Measurements from ENCODE around the gene BNC1.

The BNC1 gene, protein sequence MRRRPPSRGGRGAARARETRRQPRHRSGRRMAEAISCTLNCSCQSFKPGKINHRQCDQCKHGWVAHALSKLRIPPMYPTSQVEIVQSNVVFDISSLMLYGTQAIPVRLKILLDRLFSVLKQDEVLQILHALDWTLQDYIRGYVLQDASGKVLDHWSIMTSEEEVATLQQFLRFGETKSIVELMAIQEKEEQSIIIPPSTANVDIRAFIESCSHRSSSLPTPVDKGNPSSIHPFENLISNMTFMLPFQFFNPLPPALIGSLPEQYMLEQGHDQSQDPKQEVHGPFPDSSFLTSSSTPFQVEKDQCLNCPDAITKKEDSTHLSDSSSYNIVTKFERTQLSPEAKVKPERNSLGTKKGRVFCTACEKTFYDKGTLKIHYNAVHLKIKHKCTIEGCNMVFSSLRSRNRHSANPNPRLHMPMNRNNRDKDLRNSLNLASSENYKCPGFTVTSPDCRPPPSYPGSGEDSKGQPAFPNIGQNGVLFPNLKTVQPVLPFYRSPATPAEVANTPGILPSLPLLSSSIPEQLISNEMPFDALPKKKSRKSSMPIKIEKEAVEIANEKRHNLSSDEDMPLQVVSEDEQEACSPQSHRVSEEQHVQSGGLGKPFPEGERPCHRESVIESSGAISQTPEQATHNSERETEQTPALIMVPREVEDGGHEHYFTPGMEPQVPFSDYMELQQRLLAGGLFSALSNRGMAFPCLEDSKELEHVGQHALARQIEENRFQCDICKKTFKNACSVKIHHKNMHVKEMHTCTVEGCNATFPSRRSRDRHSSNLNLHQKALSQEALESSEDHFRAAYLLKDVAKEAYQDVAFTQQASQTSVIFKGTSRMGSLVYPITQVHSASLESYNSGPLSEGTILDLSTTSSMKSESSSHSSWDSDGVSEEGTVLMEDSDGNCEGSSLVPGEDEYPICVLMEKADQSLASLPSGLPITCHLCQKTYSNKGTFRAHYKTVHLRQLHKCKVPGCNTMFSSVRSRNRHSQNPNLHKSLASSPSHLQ

DNA sequence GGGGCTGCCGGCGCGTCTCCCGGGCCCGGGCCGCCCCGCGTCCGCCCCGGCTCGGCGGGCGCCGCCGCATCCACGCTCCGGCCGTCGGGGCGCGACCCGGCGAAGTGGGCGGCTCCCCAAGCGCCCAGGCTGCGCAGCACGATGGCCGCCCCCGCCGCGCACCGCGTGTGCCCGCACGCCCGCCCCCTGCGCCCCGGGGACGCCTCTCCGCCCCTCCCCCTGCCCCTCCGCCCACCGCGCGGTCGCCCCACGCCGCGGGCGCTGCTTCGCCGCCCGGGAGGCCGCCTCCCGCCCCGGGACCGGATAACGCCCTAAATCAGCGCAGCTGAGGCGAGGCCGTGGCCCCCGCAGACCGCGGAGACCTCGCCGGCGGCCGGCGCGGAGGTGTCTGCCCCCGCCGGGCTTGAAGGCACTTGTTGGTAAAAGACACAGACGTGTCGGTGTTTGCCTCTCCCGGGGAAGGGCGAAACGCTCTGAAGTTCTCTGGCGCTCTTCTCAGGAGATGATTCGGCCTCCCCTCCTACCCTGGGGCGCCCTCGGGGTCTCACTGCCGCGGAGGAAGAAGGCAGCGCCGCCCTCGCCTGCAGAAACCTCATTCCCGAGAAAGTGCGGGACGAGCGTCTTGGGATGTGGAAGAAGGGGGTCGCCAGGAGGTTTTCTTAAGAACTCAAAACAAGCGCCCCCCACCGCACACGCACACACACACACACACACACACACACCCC is at the start of gene BNC1:
BNC1 (minus strand) TSS at position 106 of the 725 bp plus-strand sequence; CDS start at position 70, 36 bp downstream.
- DNase-seq: no peak

DNA sequence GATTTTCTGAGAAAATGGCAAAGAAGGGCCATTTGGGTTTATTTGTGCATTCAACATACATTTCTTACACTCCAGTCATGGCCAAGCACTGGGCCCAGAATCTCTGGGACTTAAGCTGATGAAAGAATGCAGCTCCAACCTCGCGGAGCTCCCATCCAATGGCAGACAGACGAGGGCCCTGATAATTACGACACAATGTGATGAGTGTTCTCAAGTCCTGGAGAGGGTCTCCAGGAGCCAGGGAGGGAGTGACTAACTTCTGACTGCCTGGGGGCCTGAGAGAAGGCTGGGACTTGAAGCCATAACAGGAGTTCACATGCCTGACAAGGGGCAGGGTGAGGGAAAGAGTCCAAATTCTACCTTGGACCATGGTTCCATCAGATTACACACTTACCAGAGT is 42.6 kb upstream of the BNC1 start:
- no peak for DNase-seq

DNA sequence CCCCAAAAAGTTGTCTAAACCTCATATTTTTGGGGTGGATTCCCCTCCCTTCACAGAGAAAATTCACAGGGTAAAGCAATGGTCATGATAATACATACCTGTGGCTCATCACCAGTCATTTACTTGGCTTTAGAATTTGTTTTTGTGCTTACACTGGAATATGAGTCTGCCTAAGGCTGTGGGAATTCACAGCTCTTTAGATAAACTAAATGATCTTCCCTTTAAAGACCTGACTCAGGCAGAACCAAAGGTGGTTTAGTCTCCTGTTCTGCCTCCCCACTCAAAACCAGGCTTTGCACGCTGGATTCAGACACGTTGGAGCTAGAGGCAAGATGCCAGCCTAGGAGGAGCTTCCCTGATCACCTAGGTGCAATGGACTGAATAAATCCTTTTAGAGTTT is 40.3 kb upstream of the BNC1 start:
- no peak for DNase-seq

DNA sequence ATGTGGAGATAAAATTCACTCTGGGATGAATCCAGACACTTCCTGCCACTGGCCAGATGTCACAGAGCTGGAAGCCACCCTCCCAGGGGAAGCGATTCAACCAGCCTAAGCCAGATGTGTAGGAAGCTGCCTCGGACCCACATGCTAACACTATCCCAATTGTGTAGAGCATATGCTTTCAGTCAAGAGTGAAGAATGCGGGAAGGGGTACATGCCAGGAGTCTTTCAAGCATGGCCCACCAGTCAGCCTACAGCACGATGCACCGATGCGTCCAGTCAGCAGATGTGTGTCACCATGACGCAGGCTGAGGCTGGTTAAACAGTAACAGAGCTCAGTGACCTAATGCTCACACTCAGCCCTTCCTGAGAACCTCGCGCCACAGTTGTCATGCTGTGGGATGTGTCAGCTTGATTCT is 38.8 kb upstream of the BNC1 start:
- DNase-seq: no peak

DNA sequence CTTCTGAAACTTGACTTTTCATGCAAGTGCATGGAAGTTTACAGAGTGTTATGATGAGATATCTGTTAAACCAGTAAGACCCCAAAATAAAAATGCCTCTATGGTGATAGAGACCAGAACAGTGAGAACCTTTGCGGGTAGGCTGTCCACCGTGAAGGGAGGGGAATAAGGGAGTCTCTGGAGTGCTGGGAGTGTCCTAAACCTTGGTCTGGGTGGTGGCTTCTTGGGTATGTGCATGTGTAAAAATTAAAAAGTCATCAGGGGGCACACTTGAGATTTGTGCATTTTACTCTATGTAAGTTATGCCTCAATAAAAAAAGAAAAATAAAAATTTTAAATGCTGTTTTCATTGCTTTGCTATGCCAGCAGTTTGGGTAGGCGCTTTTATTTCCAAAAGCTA is 38.2 kb upstream of the BNC1 start:
- DNase-seq: no peak

DNA sequence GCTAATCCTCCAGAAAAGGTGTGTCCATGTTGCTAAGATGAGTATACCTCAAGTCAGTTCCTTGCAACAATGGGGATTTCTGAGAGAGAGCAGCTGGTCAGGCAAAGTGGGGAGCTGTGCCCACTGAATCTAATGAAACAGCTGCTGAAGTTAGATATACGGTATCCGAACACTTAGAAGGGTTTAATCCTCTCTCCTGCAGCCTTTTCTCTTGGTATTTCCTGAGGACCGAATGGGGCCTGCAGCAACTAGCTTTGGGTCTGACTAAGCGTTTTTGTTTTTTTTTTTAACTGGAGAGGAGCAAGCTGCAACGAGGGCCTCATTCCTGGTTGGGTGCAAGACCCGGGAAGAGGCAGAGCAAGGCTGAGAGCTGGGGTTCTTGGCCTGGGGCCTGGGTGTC is 37.6 kb upstream of the BNC1 start:
- no peak for DNase-seq

DNA sequence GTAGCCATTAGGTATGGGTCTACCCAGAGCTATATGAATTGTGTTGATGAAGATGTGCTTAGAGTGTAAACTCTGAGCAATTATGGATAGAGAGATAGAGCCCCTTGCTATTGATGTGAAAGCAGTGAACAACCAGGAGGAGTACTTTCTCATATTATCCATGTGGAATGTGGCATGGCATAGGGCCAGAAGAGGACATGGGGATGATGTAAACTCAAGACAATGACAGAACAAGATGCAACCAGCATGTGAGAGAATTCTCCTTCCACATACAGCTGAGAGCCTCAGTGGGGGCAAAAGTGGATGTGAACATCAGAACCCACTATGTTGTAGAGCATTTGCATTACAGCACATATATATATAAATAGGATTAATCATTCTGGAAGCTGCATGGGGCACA is 36.4 kb upstream of the BNC1 start:
- DNase-seq: no peak

DNA sequence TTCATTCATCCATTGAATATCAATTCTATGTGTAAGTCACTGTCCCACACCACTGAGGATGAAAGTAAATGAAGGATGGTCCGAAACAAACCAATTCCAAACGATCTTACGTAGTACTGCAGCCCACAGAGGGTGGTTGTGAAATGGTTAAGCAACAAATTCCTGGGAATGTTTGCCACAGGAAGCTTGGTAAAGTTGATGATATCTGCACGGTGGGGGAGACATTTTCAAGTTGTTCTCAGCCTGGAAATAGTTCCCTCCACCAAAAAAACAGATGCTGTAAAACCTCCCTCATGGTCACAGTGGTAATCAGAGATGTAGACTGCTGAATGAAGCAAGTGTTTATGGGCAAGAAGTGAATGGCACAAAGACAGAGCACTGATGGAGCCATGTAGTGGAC is 35.9 kb upstream of the BNC1 start:
- DNase-seq: no peak

DNA sequence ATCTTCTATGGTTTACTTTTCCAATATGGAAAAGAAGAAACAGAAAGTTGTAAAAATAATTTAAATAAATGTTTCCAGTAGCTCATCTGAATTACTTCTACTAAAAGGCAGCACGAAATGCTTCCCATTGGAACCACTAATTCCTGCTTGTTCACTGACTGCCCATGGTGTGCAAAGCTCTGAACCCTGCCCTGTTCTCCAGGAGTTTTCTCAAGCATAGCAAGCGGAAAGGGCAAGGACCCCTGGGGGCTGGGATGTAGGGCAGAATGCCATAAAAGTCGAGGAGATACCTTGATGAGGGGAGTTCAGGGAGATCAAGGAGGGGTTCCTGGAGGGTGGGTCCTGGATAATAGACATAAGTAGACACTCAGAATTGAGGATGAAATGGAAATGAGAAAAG is 35.3 kb upstream of the BNC1 start:
- DNase-seq: no peak

DNA sequence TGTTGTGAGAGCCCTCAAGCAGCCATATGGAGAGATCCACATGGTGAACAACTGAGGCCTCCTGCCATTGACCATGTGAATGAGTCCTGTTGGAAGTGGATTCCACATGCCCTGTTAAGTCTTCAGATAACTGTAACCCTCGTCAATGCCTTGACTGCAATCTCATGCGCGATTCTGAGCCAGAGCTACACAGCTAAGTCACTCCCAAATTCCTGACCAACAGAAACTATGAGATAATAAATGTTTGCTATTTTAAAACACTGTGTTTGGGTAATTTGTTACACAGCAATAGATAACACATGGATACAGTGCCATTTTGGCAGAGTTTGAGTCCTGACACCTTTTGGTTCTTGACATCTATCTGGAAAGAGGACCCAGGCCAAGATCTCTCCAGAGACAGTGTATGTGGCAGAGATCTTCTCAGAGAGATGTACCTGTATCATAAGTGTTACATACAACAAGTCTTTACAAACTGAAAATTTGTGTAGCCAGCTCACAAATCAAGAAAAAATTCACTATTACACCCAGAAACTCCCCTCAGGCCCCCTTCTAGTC is 34.5 kb upstream of the BNC1 start:
- no peak for DNase-seq

DNA sequence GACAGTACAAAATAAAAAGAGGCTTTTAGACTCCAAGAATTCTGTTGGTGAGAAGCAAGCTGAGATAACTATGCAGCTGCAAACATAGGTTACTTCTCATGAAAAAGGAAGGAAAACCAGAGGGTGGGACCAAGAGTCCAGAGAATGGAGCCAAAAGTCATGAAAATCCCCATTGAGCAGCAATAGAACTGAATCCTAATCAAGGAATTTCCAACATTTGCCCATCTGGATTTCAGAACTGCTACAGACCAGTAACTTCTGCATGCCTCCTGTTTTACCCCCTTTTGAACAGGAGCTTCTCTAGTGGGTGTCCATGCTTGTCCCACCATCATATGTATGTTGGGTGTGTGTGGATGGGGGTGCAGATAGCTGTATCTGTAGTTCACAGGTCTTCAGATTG is 33.6 kb upstream of the BNC1 start:
- no peak for DNase-seq

DNA sequence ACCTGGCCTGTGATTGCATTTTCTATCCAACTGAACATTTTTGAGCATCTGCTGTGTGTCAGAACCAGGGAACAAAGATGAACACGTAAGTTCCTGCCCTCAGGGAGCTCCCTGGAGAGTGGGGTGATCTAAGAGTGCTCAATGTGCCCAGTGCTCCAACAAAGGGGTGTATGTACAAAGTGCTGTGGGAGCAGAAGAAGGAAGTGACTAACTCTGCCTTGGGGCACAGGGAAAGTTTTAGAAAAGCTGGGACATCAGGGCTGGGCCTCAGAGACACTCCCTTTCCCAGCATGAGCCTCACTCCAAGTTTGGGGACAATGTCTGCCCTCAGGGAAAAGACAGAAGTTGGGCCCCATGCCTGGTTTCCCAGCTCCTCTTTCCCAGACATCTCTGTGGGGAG is 27.6 kb upstream of the BNC1 start:
- DNase-seq: no peak

DNA sequence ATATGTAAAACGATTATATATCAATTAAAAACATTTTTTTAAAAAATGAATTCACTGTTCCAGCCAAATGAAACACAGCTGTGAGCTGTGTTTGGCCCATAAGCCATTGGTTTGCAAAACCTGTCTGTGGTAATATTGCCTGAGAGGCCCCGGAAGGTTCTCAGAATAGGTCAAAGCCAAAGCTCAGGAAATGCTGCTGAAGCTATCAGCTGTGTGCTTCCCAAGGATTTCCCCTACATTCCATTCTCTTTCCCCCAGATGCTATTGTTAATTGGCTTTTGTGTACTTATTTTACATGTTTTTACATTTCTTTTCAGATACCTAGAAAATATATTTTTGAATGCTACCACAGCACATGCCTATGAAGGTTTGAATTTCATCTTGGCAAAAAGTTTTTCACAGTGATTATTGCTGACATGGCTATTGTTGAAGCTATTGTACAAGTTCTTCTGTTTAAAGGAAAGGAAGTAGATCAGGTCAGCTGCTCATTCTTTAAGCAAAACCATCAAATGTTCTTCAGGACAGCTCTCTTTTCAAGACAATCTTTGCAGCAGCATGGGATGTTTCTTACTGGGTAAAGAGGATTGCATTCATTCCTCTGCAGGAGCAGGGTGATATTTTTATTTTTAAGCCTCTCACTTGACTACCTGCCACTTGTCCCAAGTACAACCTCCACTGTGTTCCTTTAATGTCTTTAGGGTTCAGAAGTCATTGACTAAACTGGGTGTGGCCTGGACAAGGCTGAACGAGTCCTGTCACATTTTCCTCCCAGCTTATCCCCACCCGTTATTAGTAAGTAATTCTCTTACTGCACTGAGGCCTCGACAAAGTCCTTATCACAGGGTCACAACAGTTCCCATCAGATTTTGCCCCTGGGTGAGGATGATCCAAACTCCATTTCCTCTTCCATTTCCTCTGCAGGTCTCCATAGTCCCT is 26.3 kb upstream of the BNC1 start:
- DNase-seq: no peak

DNA sequence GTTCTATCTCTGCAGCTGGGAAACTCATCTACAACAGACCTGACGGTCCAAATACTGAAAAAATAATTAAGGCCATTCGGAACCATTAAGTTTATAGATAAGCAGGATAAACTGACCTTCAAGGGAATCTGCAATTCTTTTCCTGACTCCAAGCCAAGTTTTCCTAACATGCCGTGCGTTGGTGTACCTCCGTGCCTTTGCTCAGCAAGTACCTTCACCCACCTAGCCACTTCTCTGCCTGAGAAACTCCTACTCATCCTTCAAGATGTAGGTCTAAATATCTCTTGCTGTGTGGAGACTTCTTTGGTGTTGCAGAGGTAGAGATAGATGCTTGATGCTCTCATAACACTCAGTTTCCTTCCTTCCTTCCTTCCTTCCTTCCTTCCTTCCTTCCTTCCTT is 24.2 kb upstream of the BNC1 start:
- DNase-seq: no peak

DNA sequence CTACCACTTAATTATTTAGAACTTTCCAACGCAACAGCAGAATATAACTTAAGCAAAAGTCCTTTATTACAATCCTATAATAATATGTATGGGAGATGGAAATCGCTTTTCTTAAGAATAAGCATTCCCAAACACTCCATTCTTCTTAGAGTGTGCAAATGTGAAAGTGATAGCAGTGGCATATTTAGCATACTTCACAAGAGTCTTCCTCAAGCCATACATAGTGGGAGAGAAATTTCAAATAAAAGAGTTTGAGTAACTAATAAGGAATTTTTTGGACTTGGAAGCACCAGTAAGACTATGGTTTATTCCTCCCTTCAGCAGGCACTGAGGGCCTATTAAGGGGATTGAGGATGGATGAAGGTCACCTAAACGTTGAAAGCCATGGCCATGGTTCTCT is 22.1 kb upstream of the BNC1 start:
- no peak for DNase-seq

DNA sequence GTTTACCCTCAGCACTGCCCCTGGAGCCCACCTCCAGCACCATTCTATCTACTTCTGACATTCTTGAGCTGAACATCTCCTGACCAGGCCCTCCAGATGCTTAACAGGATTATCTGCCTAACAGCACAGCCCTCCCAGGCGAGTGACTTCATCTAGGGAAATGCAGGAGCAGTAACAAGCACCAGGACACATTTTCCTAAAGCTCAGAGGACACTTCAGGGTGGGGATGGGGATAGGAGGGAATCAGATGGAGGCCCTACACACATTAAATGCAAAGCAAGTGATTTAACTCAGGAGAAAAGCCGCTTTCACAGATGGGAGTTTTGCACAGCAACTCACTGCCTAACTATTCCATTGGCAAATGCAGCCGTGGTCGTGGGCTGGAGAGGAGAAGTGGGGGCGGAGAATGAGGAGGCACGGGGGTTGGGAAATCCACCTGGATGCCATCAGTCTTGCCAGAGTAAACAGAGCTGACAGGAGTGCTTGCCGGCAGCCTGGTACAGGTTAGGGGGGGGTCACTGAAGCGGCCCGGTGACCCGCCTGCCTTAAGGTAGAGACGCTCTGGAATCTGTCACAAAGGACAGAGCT is 21.3 kb upstream of the BNC1 start:
- DNase-seq: peak; percentile 3 to 61 (median 18)

DNA sequence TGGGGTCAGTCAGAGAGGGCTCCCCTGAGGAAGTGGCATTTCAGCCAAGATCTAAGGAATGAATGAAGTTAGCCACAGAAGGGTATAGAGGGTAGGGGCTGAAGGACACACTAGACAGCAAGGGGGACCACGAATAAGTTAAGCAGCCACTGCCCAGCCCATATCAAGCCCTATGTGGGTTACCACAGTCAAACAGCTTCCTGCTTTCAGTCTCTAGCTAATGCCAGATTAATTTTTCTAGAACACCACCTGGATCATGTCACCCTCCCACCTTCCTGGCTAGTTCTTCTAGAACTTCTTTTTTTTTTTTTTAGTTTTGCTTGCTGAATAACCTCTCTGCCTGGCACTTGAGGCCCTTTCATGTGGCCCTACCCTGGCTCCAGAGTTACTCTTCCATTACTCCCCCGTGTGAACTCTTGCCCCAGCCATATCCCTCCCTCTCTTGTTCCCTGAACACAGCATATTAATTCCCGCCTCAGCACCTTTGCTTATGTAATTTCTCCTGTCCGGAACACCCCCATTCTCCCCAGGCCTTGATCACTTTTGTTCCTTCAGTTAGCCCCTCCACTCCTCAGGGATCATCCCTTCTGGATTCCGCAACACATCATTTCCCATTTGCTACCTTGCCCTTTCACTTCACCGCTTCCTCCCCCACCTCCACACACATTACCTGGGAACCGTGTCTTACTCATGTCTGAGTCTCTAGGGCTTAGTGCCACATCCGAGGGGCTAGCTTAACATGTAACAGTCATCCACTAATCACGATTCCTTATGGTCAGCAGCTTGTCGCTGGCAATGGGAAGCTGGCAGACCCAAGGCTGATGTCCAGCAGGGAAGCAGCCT is 20.6 kb upstream of the BNC1 start:
- DNase-seq: no peak

DNA sequence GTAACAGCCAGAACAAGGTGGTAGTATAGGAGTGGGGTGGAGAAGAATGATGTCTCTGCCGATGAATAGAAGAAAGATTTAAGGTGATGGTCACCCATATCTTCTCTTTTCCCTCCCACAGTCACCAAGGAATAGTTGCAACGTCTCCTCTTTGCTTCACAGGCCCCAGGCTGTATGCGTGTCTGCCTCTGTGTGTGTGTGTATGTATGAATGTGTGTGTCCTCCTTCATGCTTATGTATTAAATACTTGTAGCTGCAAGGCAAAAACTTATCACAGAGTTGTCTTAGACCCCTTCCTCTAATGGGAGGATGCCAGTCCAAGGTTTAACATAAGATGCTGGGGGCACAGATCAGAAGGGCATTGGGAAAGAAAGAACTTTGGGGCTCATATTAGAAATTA is 19.1 kb upstream of the BNC1 start:
- DNase-seq: no peak

DNA sequence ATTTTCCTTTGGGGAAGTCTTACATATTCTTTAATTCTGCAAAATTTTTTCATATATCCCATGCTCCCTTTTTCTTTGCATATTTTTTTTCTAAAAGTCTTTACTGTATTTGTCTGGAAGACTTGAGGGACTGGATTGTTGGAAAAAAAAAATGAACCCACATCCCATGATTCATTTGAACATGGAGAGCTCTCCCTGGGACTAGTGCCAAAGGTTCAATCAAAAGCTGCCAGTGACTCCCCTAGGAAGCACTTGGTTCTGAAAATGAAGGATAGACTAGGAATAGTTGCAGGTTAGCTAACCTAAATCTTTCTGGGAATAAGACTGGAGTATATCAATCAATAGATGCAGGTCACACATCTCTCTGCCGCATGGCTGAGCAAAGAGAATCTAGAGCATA is 16.4 kb upstream of the BNC1 start:
- DNase-seq: no peak

DNA sequence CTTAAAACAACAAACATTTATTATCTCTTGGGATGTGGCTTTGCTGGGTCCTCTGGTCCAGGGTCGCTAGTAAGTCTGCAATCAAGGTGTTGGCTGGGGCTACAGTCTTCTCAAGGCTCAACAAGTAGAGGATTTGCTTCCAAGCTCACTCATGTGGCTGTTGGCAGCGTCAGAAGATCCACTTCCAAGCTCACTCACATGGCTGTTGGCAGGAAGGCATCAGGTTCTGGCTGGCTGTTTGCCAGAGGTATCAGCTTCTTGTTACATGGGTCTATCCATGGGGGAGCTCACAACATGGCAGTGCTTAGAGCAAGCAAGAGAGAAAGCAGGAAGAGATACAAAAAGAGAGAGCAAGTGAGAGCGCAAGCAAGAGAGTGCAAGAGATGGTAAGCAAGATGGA is 15.0 kb upstream of the BNC1 start:
- DNase-seq: peak in 2 of 3 experiments; percentile 16 to 28

All from NCI-H1417 (cell line).